Measurements from ENCODE around the gene SEC14L1. TPM values are rescaled to one million over a fixed set of nuclear protein-coding genes. Genes with fewer than 3 reads are reported as not detected.

SEC14L1 gene
- total RNA-seq, 1 experiment from 2014 or later = 279 TPM

GRCh38 chr17:77228241-77228752 is 87.5 kb downstream of the SEC14L1 start:
- intact Hi-C loops (cut with micrococcal nuclease; ENCODE audit: unreplicated experiment) (no loop called here), in situ Hi-C loops (cut with HindIII; ENCODE audit: low pct_unique_long_range_greater_than_20kb, low sequenced_read_pairs) (no loop called here)
- no peak overlapping the region for H3K4me3 ChIP-seq (ENCODE audit: low read depth in 2 of 2, low read length in 2 of 2)
- TF ChIP-seq TCF7L2 (IDR thresholded peaks at IDR 0.05; ENCODE audit: low read depth, low read length) (no peak), SIN3A (IDR thresholded peaks at IDR 0.05; ENCODE audit: borderline replicate concordance, insufficient read depth, low read depth, low read length) (no peak), POLR2AphosphoS5 (IDR thresholded peaks at IDR 0.05; ENCODE audit: low read depth, low read length) (no peak), REST (IDR thresholded peaks at IDR 0.05; ENCODE audit: insufficient read depth in 1 of 2, low read depth in 2 of 2, low read length in 1 of 2) (no peak), CTCF (IDR thresholded peaks at IDR 0.05) (no peak)
- no peaks in the 10 kb centered on the region for H3K27me3 ChIP-seq (ENCODE audit: control insufficient read depth, insufficient read depth, low read length)
- H3K27ac ChIP-seq (ENCODE audit: low read length) = no peak overlapping the region; the same call in 1 of the 2 replicates
- H3K36me3 ChIP-seq (ENCODE audit: control insufficient read depth, insufficient read depth, low read length) = no peaks in the 10 kb centered on the region
- peak; percentile 14; the same call in 1 of the 2 replicates for ATAC-seq
- H3K4me1 ChIP-seq (ENCODE audit: control insufficient read depth, insufficient read depth, low read length) = no peaks in the 10 kb centered on the region
- POLR2A ChIA-PET = interaction anchor here (0.6 kb wide), 1 partner anchor 128 kb away, joined by 3 read pairs; no protein-coding TSS in a partner anchor
- no TSS peak for BruUV-seq (replicated peaks)
- H3K9me3 ChIP-seq (ENCODE audit: control insufficient read depth, insufficient read depth, low read depth, low read length) = no peaks in the 10 kb centered on the region
- DNase-seq (ENCODE audit: low read depth, low spot score) = no peak
- CTCF ChIA-PET = interaction anchor here (0.6 kb wide), 2 partner anchors 15 to 170 kb away, joined by 3 to 14 read pairs; no protein-coding TSS in a partner anchor

GRCh38 chr17:77228816-77229215 is 88.0 kb downstream of the SEC14L1 start:
- no peak for DNase-seq (ENCODE audit: low read depth, low spot score)
- no TSS peak for BruUV-seq (replicated peaks)
- intact Hi-C loops (cut with micrococcal nuclease; ENCODE audit: unreplicated experiment) (no loop called here), in situ Hi-C loops (cut with HindIII; ENCODE audit: low pct_unique_long_range_greater_than_20kb, low sequenced_read_pairs) (no loop called here)
- ATAC-seq = peak; percentile 2; the same call in 1 of the 2 replicates
- H3K36me3 ChIP-seq (ENCODE audit: control insufficient read depth, insufficient read depth, low read length) = no peaks in the 10 kb centered on the region
- no peaks in the 10 kb centered on the region; the same call in 1 of the 2 replicates for H3K4me1 ChIP-seq (ENCODE audit: control insufficient read depth, insufficient read depth, low read length)
- no peaks in the 10 kb centered on the region for H3K27me3 ChIP-seq (ENCODE audit: control insufficient read depth, insufficient read depth, low read length)
- CTCF ChIA-PET = interaction anchor here (0.6 kb wide), 2 partner anchors 14 to 170 kb away, joined by 3 to 14 read pairs; no protein-coding TSS in a partner anchor
- H3K27ac ChIP-seq (ENCODE audit: low read length) = no peak overlapping the region
- TF ChIP-seq SIN3A (IDR thresholded peaks at IDR 0.05; ENCODE audit: borderline replicate concordance, insufficient read depth, low read depth, low read length) (no peak), POLR2AphosphoS5 (IDR thresholded peaks at IDR 0.05; ENCODE audit: low read depth, low read length) (no peak), TCF7L2 (IDR thresholded peaks at IDR 0.05; ENCODE audit: low read depth, low read length) (no peak), REST (IDR thresholded peaks at IDR 0.05; ENCODE audit: insufficient read depth in 1 of 2, low read depth in 2 of 2, low read length in 1 of 2) (no peak), CTCF (IDR thresholded peaks at IDR 0.05) (no peak)
- H3K9me3 ChIP-seq (ENCODE audit: control insufficient read depth, insufficient read depth, low read depth, low read length) = no peaks in the 10 kb centered on the region
- no peak overlapping the region for H3K4me3 ChIP-seq (ENCODE audit: low read depth in 2 of 2, low read length in 2 of 2)
- POLR2A ChIA-PET = no interaction called here
